ENCODE results near the gene UBP1.
A peak's percentile ranks its signal among the peaks of the same experiment; 100 is the strongest.
"Not testable (repeated sequence)": the region's sequence is repeated elsewhere in the genome, so short reads cannot be mapped to it uniquely, and the experiment has no call there.

UBP1 gene

GRCh38 chr3:33440328-33441224 is at the start of gene UBP1:
Gene UBP1, minus strand, starts transcription at chr3:33440405. Its CDS starts 557 bp downstream, at chr3:33439848.
- Histone ChIP-seq H3K36me3 (ENCODE audit: control insufficient read depth in 1 of 2, insufficient read depth in 2 of 2, low read length in 2 of 2) (peaks cover 0 to 5% of the 10 kb centered on the region in 2 donors), H3K27ac (ENCODE audit: low read length) (peak within 1 kb of the TSS; percentile 100), H3K9me3 (ENCODE audit: control insufficient read depth in 1 of 2, low read length in 2 of 2) (no peaks in the 10 kb centered on the region), H3K4me1 (ENCODE audit: control insufficient read depth in 1 of 2, insufficient read depth in 2 of 2, low read length in 2 of 2) (peaks cover 16 to 27% of the 10 kb centered on the region in 2 donors), H3K27me3 (ENCODE audit: low read depth, low read length) (no peaks in the 10 kb centered on the region), H3K4me3 (ENCODE audit: low read depth in 1 of 2, low read length in 2 of 2) (peak within 1 kb of the TSS; percentile 77 to 96)

- no peaks in the 10 kb centered on the region for H3K36me3 ChIP-seq (ENCODE audit: control insufficient read depth in 1 of 2, insufficient read depth in 2 of 2, low read length in 2 of 2)
- H3K4me1 ChIP-seq (ENCODE audit: control insufficient read depth in 1 of 2, insufficient read depth in 2 of 2, low read length in 2 of 2) = no peaks in the 10 kb centered on the region
- H3K9me3 ChIP-seq (ENCODE audit: control insufficient read depth in 1 of 2, low read length in 2 of 2) = no peaks in the 10 kb centered on the region
- no peak overlapping the region for H3K4me3 ChIP-seq (ENCODE audit: low read depth in 1 of 2, low read length in 2 of 2)
- no peaks in the 10 kb centered on the region for H3K27me3 ChIP-seq (ENCODE audit: low read depth, low read length)
- no peak overlapping the region for H3K27ac ChIP-seq (ENCODE audit: low read length)
Measured at GRCh38 chr3:33488683-33489082, 48.5 kb upstream of the UBP1 start.

- Histone ChIP-seq H3K27ac (ENCODE audit: low read length) (no peak overlapping the region), H3K4me3 (ENCODE audit: low read depth in 1 of 2, low read length in 2 of 2) (no peak overlapping the region)
Measured at GRCh38 chr3:33488246-33488645, 48.0 kb upstream of the UBP1 start.

GRCh38 chr3:33482111-33482521 is 41.9 kb upstream of the UBP1 start:
- H3K4me3 ChIP-seq (ENCODE audit: low read depth in 1 of 2, low read length in 2 of 2) = no peak overlapping the region
- no peaks in the 10 kb centered on the region for H3K27me3 ChIP-seq (ENCODE audit: low read depth, low read length)
- peaks cover 0 to 9% of the 10 kb centered on the region in 2 donors for H3K4me1 ChIP-seq (ENCODE audit: control insufficient read depth in 1 of 2, insufficient read depth in 2 of 2, low read length in 2 of 2)
- no peaks in the 10 kb centered on the region for H3K36me3 ChIP-seq (ENCODE audit: control insufficient read depth in 1 of 2, insufficient read depth in 2 of 2, low read length in 2 of 2)
- no peaks in the 10 kb centered on the region for H3K9me3 ChIP-seq (ENCODE audit: control insufficient read depth in 1 of 2, low read length in 2 of 2)
- H3K27ac ChIP-seq (ENCODE audit: low read length) = no peak overlapping the region

More at GRCh38 chr3:33488246-33488645, 48.0 kb upstream of the UBP1 start:
- Histone ChIP-seq H3K36me3 (ENCODE audit: control insufficient read depth in 1 of 2, insufficient read depth in 2 of 2, low read length in 2 of 2) (no peaks in the 10 kb centered on the region), H3K9me3 (ENCODE audit: control insufficient read depth in 1 of 2, low read length in 2 of 2) (no peaks in the 10 kb centered on the region), H3K27me3 (ENCODE audit: low read depth, low read length) (no peaks in the 10 kb centered on the region), H3K4me1 (ENCODE audit: control insufficient read depth in 1 of 2, insufficient read depth in 2 of 2, low read length in 2 of 2) (no peaks in the 10 kb centered on the region)

GRCh38 chr3:33474896-33475295 is 34.7 kb upstream of the UBP1 start:
- Histone ChIP-seq H3K36me3 (ENCODE audit: control insufficient read depth in 1 of 2, insufficient read depth in 2 of 2, low read length in 2 of 2) (no peaks in the 10 kb centered on the region), H3K27me3 (ENCODE audit: low read depth, low read length) (no peaks in the 10 kb centered on the region), H3K4me1 (ENCODE audit: control insufficient read depth in 1 of 2, insufficient read depth in 2 of 2, low read length in 2 of 2) (no peaks in the 10 kb centered on the region), H3K27ac (ENCODE audit: low read length) (no peak overlapping the region), H3K9me3 (ENCODE audit: control insufficient read depth in 1 of 2, low read length in 2 of 2) (no peaks in the 10 kb centered on the region), H3K4me3 (ENCODE audit: low read depth in 1 of 2, low read length in 2 of 2) (no peak overlapping the region)

GRCh38 chr3:33473813-33474212 is 33.6 kb upstream of the UBP1 start:
- Histone ChIP-seq H3K27me3 (ENCODE audit: low read depth, low read length) (no peaks in the 10 kb centered on the region), H3K4me3 (ENCODE audit: low read depth in 1 of 2, low read length in 2 of 2) (no peak overlapping the region), H3K4me1 (ENCODE audit: control insufficient read depth in 1 of 2, insufficient read depth in 2 of 2, low read length in 2 of 2) (no peaks in the 10 kb centered on the region), H3K9me3 (ENCODE audit: control insufficient read depth in 1 of 2, low read length in 2 of 2) (no peaks in the 10 kb centered on the region), H3K36me3 (ENCODE audit: control insufficient read depth in 1 of 2, insufficient read depth in 2 of 2, low read length in 2 of 2) (no peaks in the 10 kb centered on the region), H3K27ac (ENCODE audit: low read length) (no peak overlapping the region)

- Histone ChIP-seq H3K4me3 (ENCODE audit: low read depth in 1 of 2, low read length in 2 of 2) (no peak overlapping the region), H3K4me1 (ENCODE audit: control insufficient read depth in 1 of 2, insufficient read depth in 2 of 2, low read length in 2 of 2) (no peaks in the 10 kb centered on the region), H3K27ac (ENCODE audit: low read length) (no peak overlapping the region), H3K27me3 (ENCODE audit: low read depth, low read length) (no peaks in the 10 kb centered on the region), H3K36me3 (ENCODE audit: control insufficient read depth in 1 of 2, insufficient read depth in 2 of 2, low read length in 2 of 2) (no peaks in the 10 kb centered on the region), H3K9me3 (ENCODE audit: control insufficient read depth in 1 of 2, low read length in 2 of 2) (peaks cover 0 to 4% of the 10 kb centered on the region in 2 donors)
Measured at GRCh38 chr3:33467786-33468185, 27.6 kb upstream of the UBP1 start.

GRCh38 chr3:33461097-33461496 is 20.9 kb upstream of the UBP1 start:
- Histone ChIP-seq H3K27ac (ENCODE audit: low read length) (no peak overlapping the region), H3K4me1 (ENCODE audit: control insufficient read depth in 1 of 2, insufficient read depth in 2 of 2, low read length in 2 of 2) (no peaks in the 10 kb centered on the region), H3K9me3 (ENCODE audit: control insufficient read depth in 1 of 2, low read length in 2 of 2) (peaks cover 6 to 10% of the 10 kb centered on the region in 2 donors), H3K36me3 (ENCODE audit: control insufficient read depth in 1 of 2, insufficient read depth in 2 of 2, low read length in 2 of 2) (peaks cover 0 to 6% of the 10 kb centered on the region in 2 donors), H3K27me3 (ENCODE audit: low read depth, low read length) (no peaks in the 10 kb centered on the region), H3K4me3 (ENCODE audit: low read depth in 1 of 2, low read length in 2 of 2) (no peak overlapping the region)

- H3K4me1 ChIP-seq (ENCODE audit: control insufficient read depth in 1 of 2, insufficient read depth in 2 of 2, low read length in 2 of 2) = not testable (repeated sequence)
Measured at GRCh38 chr3:33459577-33459976, 19.4 kb upstream of the UBP1 start.

GRCh38 chr3:33458446-33458845 is 18.2 kb upstream of the UBP1 start:
- no peaks in the 10 kb centered on the region for H3K4me1 ChIP-seq (ENCODE audit: control insufficient read depth in 1 of 2, insufficient read depth in 2 of 2, low read length in 2 of 2)
- no peak overlapping the region for H3K4me3 ChIP-seq (ENCODE audit: low read depth in 1 of 2, low read length in 2 of 2)
- H3K9me3 ChIP-seq (ENCODE audit: control insufficient read depth in 1 of 2, low read length in 2 of 2) = peaks cover 6 to 10% of the 10 kb centered on the region in 2 donors
- no peaks in the 10 kb centered on the region for H3K27me3 ChIP-seq (ENCODE audit: low read depth, low read length)
- H3K36me3 ChIP-seq (ENCODE audit: control insufficient read depth in 1 of 2, insufficient read depth in 2 of 2, low read length in 2 of 2) = peaks cover 0 to 6% of the 10 kb centered on the region in 2 donors
- no peak overlapping the region for H3K27ac ChIP-seq (ENCODE audit: low read length)

More at GRCh38 chr3:33459577-33459976, 19.4 kb upstream of the UBP1 start:
- H3K9me3 ChIP-seq (ENCODE audit: control insufficient read depth in 1 of 2, low read length in 2 of 2) = peaks cover 6 to 10% of the 10 kb centered on the region in 2 donors
- H3K36me3 ChIP-seq (ENCODE audit: control insufficient read depth in 1 of 2, insufficient read depth in 2 of 2, low read length in 2 of 2); H3K27ac ChIP-seq (ENCODE audit: low read length); H3K4me3 ChIP-seq (ENCODE audit: low read depth in 1 of 2, low read length in 2 of 2); H3K27me3 ChIP-seq (ENCODE audit: low read depth, low read length): not testable (repeated sequence)

- peaks cover 0 to 6% of the 10 kb centered on the region in 2 donors for H3K36me3 ChIP-seq (ENCODE audit: control insufficient read depth in 1 of 2, insufficient read depth in 2 of 2, low read length in 2 of 2)
- H3K27me3 ChIP-seq (ENCODE audit: low read depth, low read length) = no peaks in the 10 kb centered on the region
- no peak overlapping the region for H3K27ac ChIP-seq (ENCODE audit: low read length)
- H3K4me1 ChIP-seq (ENCODE audit: control insufficient read depth in 1 of 2, insufficient read depth in 2 of 2, low read length in 2 of 2) = no peaks in the 10 kb centered on the region
- H3K9me3 ChIP-seq (ENCODE audit: control insufficient read depth in 1 of 2, low read length in 2 of 2) = peaks cover 6 to 10% of the 10 kb centered on the region in 2 donors
- H3K4me3 ChIP-seq (ENCODE audit: low read depth in 1 of 2, low read length in 2 of 2) = no peak overlapping the region
Measured at GRCh38 chr3:33456756-33457155, 16.6 kb upstream of the UBP1 start.

All from muscle layer of duodenum (tissue), 2 donors.